HG02571 (cell line): Measurements from ENCODE around the gene ATF5.
"Not testable (repeated sequence)": the region's sequence is repeated elsewhere in the genome, so short reads cannot be mapped to it uniquely, and the experiment has no call there.

Experiments
- ATAC-seq: cut with Tn5 transposase; IDR thresholded peaks from one replicate; pipeline ENCODE4 v1.9.1; 2021; ENCODE audit warnings: mild to moderate bottlenecking, moderate library complexity; ENCODE audit not compliant: unreplicated experiment

ATF5 gene

GRCh38 chr19:49940482-49940791, 11.4 kb downstream of the ATF5 start:
- ATAC-seq = no peak

GRCh38 chr19:49944567-49944966, 15.6 kb downstream of the ATF5 start:
- not testable (repeated sequence) for ATAC-seq

- ATAC-seq = no peak
Measured at GRCh38 chr19:49946415-49946814, 17.4 kb downstream of the ATF5 start.

- ATAC-seq = no peak
Measured at GRCh38 chr19:49949742-49950589, 21.0 kb downstream of the ATF5 start.

- no peak for ATAC-seq
Measured at GRCh38 chr19:49950590-49950948, 21.6 kb downstream of the ATF5 start.

GRCh38 chr19:49950956-49951526, 22.0 kb downstream of the ATF5 start:
- ATAC-seq = no peak

GRCh38 chr19:49951806-49952478, 22.9 kb downstream of the ATF5 start:
- no peak for ATAC-seq

- no peak for ATAC-seq
Measured at GRCh38 chr19:49952479-49952836, 23.5 kb downstream of the ATF5 start.

GRCh38 chr19:49952906-49953305, 23.9 kb downstream of the ATF5 start:
- ATAC-seq = no peak

GRCh38 chr19:49953416-49953815, 24.4 kb downstream of the ATF5 start:
- no peak for ATAC-seq

GRCh38 chr19:49954092-49954829, 25.3 kb downstream of the ATF5 start:
- no peak for ATAC-seq

- no peak for ATAC-seq
Measured at GRCh38 chr19:49954933-49955332, 25.9 kb downstream of the ATF5 start.

- no peak for ATAC-seq
Measured at GRCh38 chr19:49956115-49956495, 27.1 kb downstream of the ATF5 start.

- ATAC-seq = no peak
Measured at GRCh38 chr19:49957262-49957915, 28.4 kb downstream of the ATF5 start.

GRCh38 chr19:49958144-49958543, 29.1 kb downstream of the ATF5 start:
- not testable (repeated sequence) for ATAC-seq

GRCh38 chr19:49958596-49958995, 29.6 kb downstream of the ATF5 start:
- ATAC-seq = not testable (repeated sequence)

GRCh38 chr19:49959892-49960291, 30.9 kb downstream of the ATF5 start:
- ATAC-seq = not testable (repeated sequence)

- not testable (repeated sequence) for ATAC-seq
Measured at GRCh38 chr19:49960980-49961379, 32.0 kb downstream of the ATF5 start, which contains the start of gene SIGLEC11. Gene SIGLEC11 (minus strand): TSS chr19:49961172. CDS start chr19:49961081, 91 bp downstream.

GRCh38 chr19:49968279-49968922, 39.4 kb downstream of the ATF5 start:
- ATAC-seq = no peak

- ATAC-seq = not testable (repeated sequence)
Measured at GRCh38 chr19:49969355-49969754, 40.4 kb downstream of the ATF5 start.
